OCI-LY3 (cell line): ENCODE results near the gene UBE4A.

ENCODE experiments used
- EZH2phosphoT487 ChIP-seq: fragments of 200-600 bp; shearing (Covaris generic); IDR thresholded peaks from 2 replicates; pipeline ENCODE4 v1.6.1; 2018; ENCODE audit warnings: antibody characterized with exemption, mixed run types, low read depth
- TF ChIP-seq, protein P1 (sequence below): fragments of 200-600, 300-600 bp; sonication (generic); IDR thresholded peaks from 2 replicates; pipeline ENCODE4 v1.5.1; 2014; ENCODE audit warnings: antibody characterized with exemption, low read length, low read depth

DNA sequence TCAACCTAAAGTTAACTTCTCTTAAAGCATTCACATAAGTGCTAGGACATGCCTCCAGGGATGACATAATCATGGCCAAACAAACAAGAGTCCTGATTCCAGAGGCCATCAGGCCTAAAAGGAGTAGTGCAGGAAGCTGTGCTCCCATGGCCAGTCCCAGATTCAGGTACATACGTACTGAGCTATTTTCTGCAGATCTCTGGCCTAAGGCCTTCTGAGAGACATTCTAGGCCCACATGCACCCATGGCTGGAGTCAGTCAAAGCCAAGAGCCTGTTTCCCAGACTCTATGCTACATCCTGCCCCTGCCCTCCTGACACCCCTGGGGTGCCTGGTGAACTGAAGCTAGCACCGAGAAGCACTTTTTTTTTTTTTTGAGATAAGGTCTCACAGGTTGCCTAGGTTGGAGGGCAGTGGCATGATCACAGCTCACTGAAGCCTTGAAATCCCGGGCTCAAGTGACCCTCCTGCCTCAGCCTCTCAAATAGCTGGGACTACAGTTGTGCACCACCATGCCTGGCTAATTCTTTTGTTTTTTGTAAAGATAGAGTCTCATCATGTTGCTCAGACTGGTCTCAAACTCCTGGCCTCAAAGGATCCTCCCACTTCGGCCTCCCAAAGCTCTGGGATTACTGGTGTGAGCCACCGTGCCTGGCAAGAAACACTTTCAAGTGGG is 17.4 kb upstream of the UBE4A start:
- TF ChIP-seq, protein P1, sequence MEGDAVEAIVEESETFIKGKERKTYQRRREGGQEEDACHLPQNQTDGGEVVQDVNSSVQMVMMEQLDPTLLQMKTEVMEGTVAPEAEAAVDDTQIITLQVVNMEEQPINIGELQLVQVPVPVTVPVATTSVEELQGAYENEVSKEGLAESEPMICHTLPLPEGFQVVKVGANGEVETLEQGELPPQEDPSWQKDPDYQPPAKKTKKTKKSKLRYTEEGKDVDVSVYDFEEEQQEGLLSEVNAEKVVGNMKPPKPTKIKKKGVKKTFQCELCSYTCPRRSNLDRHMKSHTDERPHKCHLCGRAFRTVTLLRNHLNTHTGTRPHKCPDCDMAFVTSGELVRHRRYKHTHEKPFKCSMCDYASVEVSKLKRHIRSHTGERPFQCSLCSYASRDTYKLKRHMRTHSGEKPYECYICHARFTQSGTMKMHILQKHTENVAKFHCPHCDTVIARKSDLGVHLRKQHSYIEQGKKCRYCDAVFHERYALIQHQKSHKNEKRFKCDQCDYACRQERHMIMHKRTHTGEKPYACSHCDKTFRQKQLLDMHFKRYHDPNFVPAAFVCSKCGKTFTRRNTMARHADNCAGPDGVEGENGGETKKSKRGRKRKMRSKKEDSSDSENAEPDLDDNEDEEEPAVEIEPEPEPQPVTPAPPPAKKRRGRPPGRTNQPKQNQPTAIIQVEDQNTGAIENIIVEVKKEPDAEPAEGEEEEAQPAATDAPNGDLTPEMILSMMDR = no peak
- no peak for TF ChIP-seq EZH2phosphoT487
